Gastroesophageal sphincter (tissue), 4 donors: Measurements from ENCODE around the gene GNAO1. TPM values are rescaled to one million over a fixed set of nuclear protein-coding genes. Genes with fewer than 3 reads are reported as not detected.

Experiments
- ATAC-seq: fragments of 150-250 bp; one replicate; pipeline ENCODE4 v1.9.1; 2016; ENCODE audit warnings: mild to moderate bottlenecking, moderate library complexity
- H3K27ac ChIP-seq, 4 donors: fragments of 200-600 bp; sonication (generic) in 3 of 4; 1 replicate in 3 of 4; 2 replicates in 1 of 4; pipeline ENCODE4 v1.5.1; 2016 to 2019
- H3K27me3 ChIP-seq: fragments of 200-600 bp; sonication (generic); one replicate; pipeline ENCODE4 v1.5.1; 2019
- H3K36me3 ChIP-seq, 2 donors: fragments of 200-600 bp; sonication (generic); one replicate each; pipeline ENCODE4 v1.5.1; 2019; ENCODE audit warnings: control low read depth in 1 of 2
- H3K4me1 ChIP-seq, 3 donors: fragments of 200-600 bp; sonication (generic); 1 replicate in 2 of 3; 2 replicates in 1 of 3; pipeline ENCODE4 v1.5.1; 2016 to 2019; ENCODE audit warnings: control low read depth in 2 of 3
- H3K4me3 ChIP-seq, 2 donors: fragments of 200-600 bp; sonication (generic); one replicate each; pipeline ENCODE4 v1.5.1; 2019; ENCODE audit warnings: mild to moderate bottlenecking in 1 of 2, moderate library complexity in 1 of 2
- H3K9me3 ChIP-seq, 3 donors: fragments of 200-600 bp; sonication (generic); one replicate each; pipeline ENCODE4 v1.5.1; 2017 to 2019; ENCODE audit warnings: control low read depth in 2 of 3
- EP300 ChIP-seq: sonication (generic); formaldehyde crosslinking; IDR thresholded peaks from one replicate; pipeline ENCODE4 v1.6.1; 2017; ENCODE audit warnings: antibody characterized with exemption, mild to moderate bottlenecking
- POLR2A ChIP-seq, 2 donors: fragments of 450-650 bp; IDR thresholded peaks; one replicate each; pipeline ENCODE4 v1.6.1; 2017; ENCODE audit warnings: antibody characterized with exemption in 2 of 2, mild to moderate bottlenecking in 2 of 2, moderate library complexity in 1 of 2
- POLR2AphosphoS5 ChIP-seq: sonication (generic); formaldehyde crosslinking; IDR thresholded peaks from one replicate; pipeline ENCODE4 v1.6.1; 2017; ENCODE audit warnings: antibody characterized with exemption
- WGBS, 2 donors: methylation state at CpG; one replicate each; pipeline ENCODE4 v1.1.5; 2018; ENCODE audit warnings: low coverage in 1 of 2; 5-methylcytosine and 5-hydroxymethylcytosine counted together
- total RNA-seq, 4 donors: library from RNA; depleted of rRNA; stranded (reverse); fragments of >200 nt; gene quantifications; one replicate each; pipeline ENCODE4 v1.1.0, GENCODE V29; 2016
- TF ChIP-seq, protein P1 (sequence below), 4 experiments: fragments of 200-600 bp in 2 of 4; fragments of 450-650 bp in 2 of 4; sonication (generic) in 1 of 4; IDR thresholded peaks; one replicate each; pipeline ENCODE4 v1.5.1; 2017 to 2019; ENCODE audit warnings: antibody characterized with exemption in 4 of 4, mild to moderate bottlenecking in 2 of 4, moderate library complexity in 2 of 4

The GNAO1 gene
- total RNA-seq, 4 donors from 2014 or later, result 3.4 to 21.0 (median 11.0) TPM

DNA sequence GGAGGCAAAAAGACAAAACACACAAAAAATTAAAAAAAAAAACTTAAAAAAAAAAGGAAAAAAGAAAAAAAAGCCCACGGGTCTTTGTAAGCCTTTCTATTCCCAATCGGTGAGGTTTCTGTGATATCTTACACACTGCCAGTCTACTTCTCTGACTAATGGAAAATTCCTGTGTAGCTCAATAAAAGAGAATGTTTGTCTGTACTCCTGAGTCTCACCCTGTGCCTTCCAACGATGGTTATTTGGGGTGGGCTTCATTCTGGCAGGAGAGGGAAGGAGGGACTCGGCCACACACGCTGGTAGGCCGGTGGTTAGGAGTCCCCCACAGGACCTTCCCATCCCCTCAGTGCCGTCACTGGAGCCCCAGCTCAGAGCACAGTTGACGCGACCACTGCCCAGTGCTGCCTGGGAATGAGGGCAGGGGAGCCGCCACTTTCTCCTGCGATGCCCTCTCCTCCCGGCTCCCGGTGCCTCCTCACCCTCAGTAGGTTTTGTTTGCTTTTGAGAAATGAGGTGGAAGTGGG lies 166.0 kb downstream of the GNAO1 start:
- H3K4me1 ChIP-seq, result peaks cover 0 to 18% (median 5%) of the 10 kb centered on the region in 3 donors
- H3K36me3 ChIP-seq, result peaks cover 2 to 19% of the 10 kb centered on the region in 2 donors
- H3K27me3 ChIP-seq, result no peaks in the 10 kb centered on the region
- peak; percentile 41 for ATAC-seq
- TF ChIP-seq, protein P1, sequence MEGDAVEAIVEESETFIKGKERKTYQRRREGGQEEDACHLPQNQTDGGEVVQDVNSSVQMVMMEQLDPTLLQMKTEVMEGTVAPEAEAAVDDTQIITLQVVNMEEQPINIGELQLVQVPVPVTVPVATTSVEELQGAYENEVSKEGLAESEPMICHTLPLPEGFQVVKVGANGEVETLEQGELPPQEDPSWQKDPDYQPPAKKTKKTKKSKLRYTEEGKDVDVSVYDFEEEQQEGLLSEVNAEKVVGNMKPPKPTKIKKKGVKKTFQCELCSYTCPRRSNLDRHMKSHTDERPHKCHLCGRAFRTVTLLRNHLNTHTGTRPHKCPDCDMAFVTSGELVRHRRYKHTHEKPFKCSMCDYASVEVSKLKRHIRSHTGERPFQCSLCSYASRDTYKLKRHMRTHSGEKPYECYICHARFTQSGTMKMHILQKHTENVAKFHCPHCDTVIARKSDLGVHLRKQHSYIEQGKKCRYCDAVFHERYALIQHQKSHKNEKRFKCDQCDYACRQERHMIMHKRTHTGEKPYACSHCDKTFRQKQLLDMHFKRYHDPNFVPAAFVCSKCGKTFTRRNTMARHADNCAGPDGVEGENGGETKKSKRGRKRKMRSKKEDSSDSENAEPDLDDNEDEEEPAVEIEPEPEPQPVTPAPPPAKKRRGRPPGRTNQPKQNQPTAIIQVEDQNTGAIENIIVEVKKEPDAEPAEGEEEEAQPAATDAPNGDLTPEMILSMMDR (IDR thresholded peaks at IDR 0.05), result no peak
- TF ChIP-seq POLR2A (IDR thresholded peaks at IDR 0.05) (no peak), EP300 (no peak), POLR2AphosphoS5 (no peak)
- H3K4me3 ChIP-seq, result peak overlapping the region; percentile 46 to 54
- WGBS, 2 donors, result 2 to 7% methylated on average over 3 of the region's 13 CpGs
- peak overlapping the region in 3 of 4 donors; percentile 60 to 75 (median 74) for H3K27ac ChIP-seq
- no peaks in the 10 kb centered on the region for H3K9me3 ChIP-seq

DNA sequence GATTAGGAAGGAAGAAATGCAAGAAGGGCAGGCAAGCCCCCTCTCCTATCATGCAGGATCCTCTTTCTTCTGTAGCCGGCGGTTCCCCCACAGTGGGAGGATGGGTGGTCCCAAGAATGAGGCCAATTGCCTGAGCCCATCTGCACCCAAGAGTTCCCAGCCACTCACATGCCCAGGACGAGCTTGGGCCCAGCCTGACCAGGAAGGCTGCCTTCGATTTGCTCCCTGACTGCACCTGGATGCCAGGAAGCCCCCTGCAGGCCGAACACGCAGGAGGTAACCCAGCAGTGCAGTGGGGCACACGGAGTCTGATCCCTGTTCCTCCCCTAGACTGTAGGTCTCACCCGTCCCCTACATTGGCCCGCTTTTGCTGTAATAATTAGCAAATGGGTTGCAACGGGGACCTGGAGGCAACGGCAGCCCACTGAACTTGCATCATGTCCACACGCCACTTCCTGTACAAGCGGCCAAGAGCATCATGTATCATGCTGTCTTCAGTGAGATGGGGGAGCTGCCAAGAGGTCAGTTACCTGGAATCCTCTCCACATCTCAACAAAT lies 166.6 kb downstream of the GNAO1 start:
- ATAC-seq, result no peak
- Histone ChIP-seq H3K4me3 (no peak overlapping the region), H3K36me3 (peaks cover 4 to 25% of the 10 kb centered on the region in 2 donors), H3K27ac (peak overlapping the region in 3 of 4 donors; percentile 60 to 75 (median 74)), H3K4me1 (peaks cover 0 to 18% (median 5%) of the 10 kb centered on the region in 3 donors), H3K27me3 (no peaks in the 10 kb centered on the region), H3K9me3 (no peaks in the 10 kb centered on the region)
- TF ChIP-seq POLR2AphosphoS5 (peak; percentile 16), EP300 (no peak), POLR2A (IDR thresholded peaks at IDR 0.05) (no peak)
- TF ChIP-seq, protein P1 (IDR thresholded peaks at IDR 0.05), result no peak
- WGBS, 2 donors, result 81 to 92% methylated on average over 3 to 4 of the region's 13 CpGs

DNA sequence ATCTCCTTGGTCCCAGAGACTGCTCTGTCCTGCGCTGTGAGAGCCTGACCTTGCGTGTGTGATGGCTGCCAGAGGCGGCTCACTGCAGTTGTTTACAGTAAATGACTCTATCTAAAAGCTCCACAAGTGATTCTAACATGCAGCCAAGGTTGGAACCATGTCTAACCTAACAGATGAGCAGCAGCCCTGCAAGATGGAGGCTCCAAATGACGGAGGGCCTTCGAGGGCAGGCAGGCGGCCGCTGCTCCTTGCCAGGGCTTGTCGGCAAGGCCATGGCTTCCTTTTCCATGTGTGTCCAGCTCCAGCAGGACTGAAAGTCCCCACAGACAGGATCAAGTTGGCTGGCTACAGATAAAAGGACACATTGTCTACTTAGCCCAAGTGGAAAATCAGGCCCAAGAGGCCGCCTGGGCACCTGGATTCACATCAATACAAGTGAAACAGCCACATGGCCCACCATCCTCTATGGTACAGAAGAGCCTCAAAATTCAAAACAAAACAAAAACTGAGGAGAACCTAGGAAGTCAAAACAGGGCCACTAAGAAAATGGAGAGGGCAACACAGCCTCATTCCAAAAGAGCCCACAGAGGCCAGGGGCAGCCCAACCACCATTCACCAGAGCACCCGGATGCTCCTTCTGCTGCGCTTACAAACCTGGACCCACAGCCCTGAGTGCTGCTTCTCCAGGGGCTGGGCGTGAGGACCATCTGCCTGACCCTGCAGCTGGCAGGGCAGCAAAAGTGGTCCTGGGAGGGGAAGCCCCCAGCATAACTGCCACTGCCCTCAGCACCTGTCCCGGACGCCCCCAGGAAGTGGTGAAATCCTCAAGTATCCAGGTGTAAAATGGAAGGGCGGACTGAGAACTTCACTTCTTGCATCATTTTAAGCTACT lies 169.1 kb downstream of the GNAO1 start:
- WGBS, 2 donors, result 92 to 100% methylated on average over 2 to 5 of the region's 15 CpGs
- H3K36me3 ChIP-seq, result peaks cover 4 to 50% of the 10 kb centered on the region in 2 donors
- peaks cover 0 to 18% (median 5%) of the 10 kb centered on the region in 3 donors for H3K4me1 ChIP-seq
- H3K27me3 ChIP-seq, result no peaks in the 10 kb centered on the region
- H3K9me3 ChIP-seq, result no peaks in the 10 kb centered on the region
- no peak overlapping the region for H3K4me3 ChIP-seq
- ATAC-seq, result no peak
- no peak overlapping the region for H3K27ac ChIP-seq
- TF ChIP-seq POLR2AphosphoS5 (no peak), POLR2A (IDR thresholded peaks at IDR 0.05) (no peak), EP300 (no peak)
- TF ChIP-seq, protein P1 (IDR thresholded peaks at IDR 0.05), result no peak

DNA sequence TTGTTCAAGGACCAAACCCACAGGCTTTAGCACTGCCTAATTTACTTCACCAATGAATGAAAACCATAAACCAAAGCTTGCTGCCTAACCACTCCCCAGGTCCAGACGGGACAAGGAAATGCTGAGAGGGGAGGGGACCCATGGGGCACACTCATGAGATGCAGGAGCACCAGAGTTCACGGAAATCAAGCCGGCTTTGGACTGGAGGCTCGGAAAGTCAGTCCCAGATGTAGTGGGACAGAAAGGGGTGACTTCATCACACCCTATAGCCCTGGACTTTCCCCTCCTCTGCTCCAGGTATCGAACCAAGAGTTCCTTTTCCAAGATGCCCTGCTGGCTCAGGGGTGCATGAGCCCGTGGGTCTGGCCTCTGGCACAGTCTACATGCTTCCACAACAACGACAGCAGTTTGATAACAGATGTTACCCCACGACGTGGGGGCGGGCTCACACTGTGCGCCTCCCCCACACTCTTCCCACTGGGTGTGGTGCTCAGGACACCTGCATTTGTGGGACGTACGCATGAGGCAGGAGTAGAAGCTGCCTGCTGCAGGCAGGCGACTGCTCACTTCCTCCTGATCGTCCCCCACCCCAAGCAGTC lies 170.9 kb downstream of the GNAO1 start:
- ATAC-seq, result no peak
- Histone ChIP-seq H3K27me3 (no peaks in the 10 kb centered on the region), H3K36me3 (peaks cover 4 to 65% of the 10 kb centered on the region in 2 donors), H3K9me3 (no peaks in the 10 kb centered on the region), H3K4me3 (no peak overlapping the region), H3K4me1 (peaks cover 0 to 5% (median 0%) of the 10 kb centered on the region in 3 donors), H3K27ac (no peak overlapping the region)
- TF ChIP-seq, protein P1 (IDR thresholded peaks at IDR 0.05), result no peak
- no peak for TF ChIP-seq POLR2AphosphoS5
- TF ChIP-seq EP300, result no peak
- 72% methylated on average over 11 of the region's 15 CpGs; no CpG with 5 or more reads in 1 of the 2 donors for WGBS, 2 donors
